Measurements from ENCODE around the gene DDI1.

GRCh38 chr11:103987629-103988594, 48.5 kb upstream of the DDI1 start:
- TF ChIP-seq CTCF (IDR thresholded peaks at IDR 0.05) (no peak), POLR2A (IDR thresholded peaks at IDR 0.05) (no peak)

Measured in heart left ventricle (tissue), 13 donors.